A673 (cell line): ENCODE data around the gene GALNT18. TPM values are rescaled to one million over a fixed set of nuclear protein-coding genes. Genes with fewer than 3 reads are reported as not detected.

ENCODE experiments used
- BruUV-seq: library from RNA; stranded (reverse); fragments of 400-500 nt; replicated peaks from 2 replicates; lab custom pipeline; 2021; lab: Mats Ljungman, UMichigan
- CTCF ChIA-PET: fragments of 300-600 bp; sonication (Branson Sonifier 250); formaldehyde crosslinking; loops from one replicate; lab custom pipeline; 2022; ENCODE audit warnings: antibody characterized with exemption; lab: Charles Lee
- POLR2A ChIA-PET: fragments of 300-600 bp; sonication (Branson Sonifier 250); formaldehyde crosslinking; loops from one replicate; lab custom pipeline; 2022; ENCODE audit warnings: antibody characterized with exemption; ENCODE audit not compliant: low non-redundant PET; lab: Charles Lee
- DNase-seq: peaks from one replicate; pipeline ENCODE4 v3.0.0-alpha.2; 2015; ENCODE audit warnings: low spot score
- H3K27ac ChIP-seq: fragments of 200-600 bp; sonication (generic); 2 replicates; pipeline ENCODE4 v1.5.1; 2016; ENCODE audit warnings: mixed run types, low read depth, mild to moderate bottlenecking, mixed read lengths, antibody characterized with exemption, low read length; ENCODE audit not compliant: poor library complexity, severe bottlenecking
- H3K27me3 ChIP-seq: fragments of 200-600 bp; sonication (generic); replicated peaks from 2 replicates; pipeline ENCODE4 v1.6.1; 2017; ENCODE audit warnings: mixed run types, low read depth, mild to moderate bottlenecking, mixed read lengths, antibody characterized with exemption, low read length; ENCODE audit not compliant: insufficient read depth, poor library complexity
- H3K36me3 ChIP-seq: fragments of 200-600 bp; sonication (generic); 2 replicates; pipeline ENCODE4 v1.6.1; 2016; ENCODE audit warnings: mixed run types, mild to moderate bottlenecking, mixed read lengths, antibody characterized with exemption, low read length; ENCODE audit not compliant: insufficient read depth, poor library complexity, severe bottlenecking
- H3K4me1 ChIP-seq: fragments of 200-600 bp; sonication (generic); 2 replicates; pipeline ENCODE4 v1.6.1; 2017; ENCODE audit warnings: mixed run types, mild to moderate bottlenecking, mixed read lengths, antibody characterized with exemption, low read length; ENCODE audit not compliant: insufficient read depth, poor library complexity, severe bottlenecking
- H3K4me3 ChIP-seq: fragments of 200-600 bp; sonication (generic); 2 replicates; pipeline ENCODE4 v1.5.1; 2016; ENCODE audit warnings: low read depth, mixed run types, mild to moderate bottlenecking, mixed read lengths, low read length; ENCODE audit not compliant: poor library complexity, severe bottlenecking
- H3K9me3 ChIP-seq: fragments of 200-600 bp; sonication (generic); 2 replicates; pipeline ENCODE4 v1.6.1; 2016; ENCODE audit warnings: mixed run types, low read depth, mild to moderate bottlenecking, mixed read lengths, antibody characterized with exemption, low read length; ENCODE audit not compliant: poor library complexity, severe bottlenecking
- EZH2 ChIP-seq: fragments of 200-600 bp; sonication (generic); IDR thresholded peaks from 2 replicates; pipeline ENCODE4 v1.6.1; 2017; ENCODE audit warnings: borderline replicate concordance, low read depth, mild to moderate bottlenecking, mixed read lengths, antibody characterized with exemption, low read length; ENCODE audit not compliant: poor library complexity, severe bottlenecking
- intact Hi-C: fragments of 100-400 bp; cut with micrococcal nuclease; formaldehyde crosslinking; loops from one replicate; pipeline ENCODE4 v1.10.0; 2022; ENCODE audit not compliant: unreplicated experiment
- total RNA-seq: library from RNA; stranded (reverse); gene quantifications from 2 replicates; pipeline ENCODE4 v1.2.3, GENCODE V29; 2021
- TF ChIP-seq, protein P1 (sequence below): fragments of 300-800, 200-600 bp; sonication (generic); conservative IDR thresholded peaks from 2 replicates; pipeline ENCODE4 v1.5.1; 2017; ENCODE audit warnings: low read depth, mild to moderate bottlenecking, antibody characterized with exemption, low read length, moderate library complexity, mixed read lengths

The GALNT18 gene
- total RNA-seq, 1 experiment from 2014 or later, result 0.37 TPM

DNA sequence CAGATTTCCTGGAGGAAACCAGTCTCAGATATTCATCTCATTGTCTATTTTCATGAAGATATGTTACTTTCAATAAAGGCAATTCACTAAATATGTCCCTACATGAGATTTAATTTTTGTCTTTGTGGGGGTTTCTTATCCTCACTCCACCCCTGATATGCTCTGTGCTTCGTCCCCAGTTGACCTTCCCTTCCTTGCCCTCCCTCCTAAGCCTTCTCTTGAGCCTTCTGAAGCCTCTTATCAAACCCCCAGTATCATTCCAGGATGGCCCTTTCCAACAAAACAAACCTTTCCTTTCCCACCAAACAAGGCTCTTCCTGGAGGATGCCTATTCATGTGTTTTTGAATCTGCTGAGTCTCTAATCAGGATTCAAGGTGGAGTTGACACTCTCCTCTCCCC, 313.6 kb downstream of the GALNT18 start:
- no peak for DNase-seq
- intact Hi-C loops, result no loop called here
- Histone ChIP-seq H3K27me3 (no peaks in the 10 kb centered on the region), H3K9me3 (no peaks in the 10 kb centered on the region), H3K36me3 (no peaks in the 10 kb centered on the region), H3K4me3 (no peak overlapping the region), H3K4me1 (no peaks in the 10 kb centered on the region), H3K27ac (no peak overlapping the region)
- CTCF ChIA-PET, result no interaction called here
- POLR2A ChIA-PET, result no interaction called here
- no TSS peak for BruUV-seq
- TF ChIP-seq, protein P1, sequence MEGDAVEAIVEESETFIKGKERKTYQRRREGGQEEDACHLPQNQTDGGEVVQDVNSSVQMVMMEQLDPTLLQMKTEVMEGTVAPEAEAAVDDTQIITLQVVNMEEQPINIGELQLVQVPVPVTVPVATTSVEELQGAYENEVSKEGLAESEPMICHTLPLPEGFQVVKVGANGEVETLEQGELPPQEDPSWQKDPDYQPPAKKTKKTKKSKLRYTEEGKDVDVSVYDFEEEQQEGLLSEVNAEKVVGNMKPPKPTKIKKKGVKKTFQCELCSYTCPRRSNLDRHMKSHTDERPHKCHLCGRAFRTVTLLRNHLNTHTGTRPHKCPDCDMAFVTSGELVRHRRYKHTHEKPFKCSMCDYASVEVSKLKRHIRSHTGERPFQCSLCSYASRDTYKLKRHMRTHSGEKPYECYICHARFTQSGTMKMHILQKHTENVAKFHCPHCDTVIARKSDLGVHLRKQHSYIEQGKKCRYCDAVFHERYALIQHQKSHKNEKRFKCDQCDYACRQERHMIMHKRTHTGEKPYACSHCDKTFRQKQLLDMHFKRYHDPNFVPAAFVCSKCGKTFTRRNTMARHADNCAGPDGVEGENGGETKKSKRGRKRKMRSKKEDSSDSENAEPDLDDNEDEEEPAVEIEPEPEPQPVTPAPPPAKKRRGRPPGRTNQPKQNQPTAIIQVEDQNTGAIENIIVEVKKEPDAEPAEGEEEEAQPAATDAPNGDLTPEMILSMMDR, result no peak
- no peak for TF ChIP-seq EZH2

DNA sequence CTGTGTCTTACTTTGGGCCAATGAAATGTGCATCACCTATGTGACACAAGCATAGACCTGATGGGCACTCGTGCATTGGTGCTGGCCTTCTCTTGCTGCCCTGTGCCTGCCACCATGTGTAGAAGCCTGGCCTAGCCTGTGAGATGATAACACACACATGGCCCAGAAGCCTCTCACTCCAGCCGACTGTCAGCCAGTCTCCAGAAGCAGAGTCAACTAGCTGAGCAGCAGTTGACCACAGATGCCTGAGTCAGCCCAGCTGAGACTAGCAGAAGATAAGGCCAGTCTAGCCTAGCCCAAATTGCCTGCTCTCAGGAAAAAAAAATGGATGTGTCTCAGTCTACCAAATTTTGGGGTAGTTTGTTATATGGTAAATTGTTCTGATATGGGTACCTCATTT, 314.9 kb downstream of the GALNT18 start:
- no TSS peak for BruUV-seq
- intact Hi-C loops, result no loop called here
- ChIA-PET POLR2A (no interaction called here), CTCF (no interaction called here)
- no peaks in the 10 kb centered on the region for H3K36me3 ChIP-seq
- no peaks in the 10 kb centered on the region for H3K4me1 ChIP-seq
- no peaks in the 10 kb centered on the region for H3K9me3 ChIP-seq
- H3K4me3 ChIP-seq, result no peak overlapping the region
- TF ChIP-seq EZH2, result no peak
- TF ChIP-seq, protein P1, result no peak
- no peaks in the 10 kb centered on the region for H3K27me3 ChIP-seq
- no peak overlapping the region for H3K27ac ChIP-seq
- DNase-seq, result no peak

DNA sequence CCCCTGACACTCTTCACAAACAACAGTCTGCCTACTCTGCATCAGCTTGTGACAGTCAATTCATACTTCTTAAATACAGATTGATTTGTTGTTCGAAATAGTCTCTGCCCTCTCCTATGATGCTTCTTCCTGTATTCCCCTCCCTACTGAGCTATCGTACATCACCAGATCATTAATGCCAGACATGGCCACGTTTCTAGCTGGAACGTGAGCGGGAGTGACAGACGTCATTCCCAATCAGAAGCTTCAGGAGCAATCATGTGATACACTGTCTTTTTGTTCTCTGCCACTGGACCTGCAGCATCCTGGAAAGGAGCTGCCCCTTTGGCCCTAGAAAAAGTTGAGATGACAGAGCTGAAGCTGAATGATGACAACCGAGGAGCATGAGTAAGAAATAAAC, 317.3 kb downstream of the GALNT18 start:
- CTCF ChIA-PET, result no interaction called here
- no TSS peak for BruUV-seq
- no peak for DNase-seq
- intact Hi-C loops, result no loop called here
- no peak overlapping the region for H3K27ac ChIP-seq
- no peaks in the 10 kb centered on the region for H3K9me3 ChIP-seq
- no peaks in the 10 kb centered on the region for H3K27me3 ChIP-seq
- POLR2A ChIA-PET, result no interaction called here
- no peaks in the 10 kb centered on the region for H3K4me1 ChIP-seq
- H3K36me3 ChIP-seq, result no peaks in the 10 kb centered on the region
- H3K4me3 ChIP-seq, result no peak overlapping the region
- TF ChIP-seq, protein P1, result no peak
- no peak for TF ChIP-seq EZH2
